Measurements from ENCODE around the gene AKR1A1.
A peak's percentile ranks its signal among the peaks of the same experiment; 100 is the strongest.
"Not testable (repeated sequence)": the region's sequence is repeated elsewhere in the genome, so short reads cannot be mapped to it uniquely, and the experiment has no call there.

The AKR1A1 gene

DNA sequence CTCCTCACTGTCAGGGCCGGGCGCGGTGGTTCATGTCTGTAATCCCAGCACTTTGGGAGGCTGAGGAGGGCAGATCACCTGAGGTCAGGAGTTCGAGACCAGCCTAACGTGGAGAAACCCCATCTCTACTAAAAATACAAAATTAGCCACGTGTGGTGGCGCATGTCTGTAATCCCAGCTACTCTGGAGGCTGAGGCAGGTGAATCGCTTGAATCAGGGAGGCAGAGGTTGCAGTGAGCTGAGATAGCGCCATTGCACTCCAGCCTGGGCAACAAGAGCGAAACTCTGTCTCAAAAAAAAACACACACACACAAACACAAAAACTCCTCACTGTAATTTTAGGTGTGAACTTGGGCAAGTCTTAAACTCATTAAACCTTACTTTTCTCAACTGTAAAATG, 26.7 kb upstream of the AKR1A1 start:
- not testable (repeated sequence) for DNase-seq (ENCODE audit: low read depth)

DNA sequence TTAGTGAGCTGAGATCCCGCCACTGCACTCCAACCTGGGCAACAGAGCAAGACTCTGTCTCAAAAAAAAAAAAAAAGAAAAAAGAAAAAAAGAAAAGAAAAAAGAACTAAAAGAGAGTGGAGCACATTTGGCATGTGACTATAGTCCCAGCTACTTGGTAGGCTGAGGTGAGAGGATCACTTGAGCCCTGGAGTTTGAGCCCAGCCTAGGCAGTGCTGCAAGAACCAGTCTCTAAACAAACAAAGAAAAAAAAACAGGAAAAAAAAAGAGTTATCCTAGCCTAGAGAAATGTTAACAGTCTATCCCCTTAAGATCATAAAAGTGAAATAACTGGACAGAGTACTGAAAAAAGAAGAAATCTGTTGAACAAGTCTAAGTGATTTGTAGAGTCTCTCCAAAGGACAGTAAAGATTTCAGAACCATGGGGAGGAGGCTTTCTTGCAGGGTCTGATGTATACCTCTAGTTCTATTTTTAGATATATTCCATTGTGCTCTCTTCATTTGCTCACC, 24.4 kb upstream of the AKR1A1 start:
- no peak for DNase-seq (ENCODE audit: low read depth)

DNA sequence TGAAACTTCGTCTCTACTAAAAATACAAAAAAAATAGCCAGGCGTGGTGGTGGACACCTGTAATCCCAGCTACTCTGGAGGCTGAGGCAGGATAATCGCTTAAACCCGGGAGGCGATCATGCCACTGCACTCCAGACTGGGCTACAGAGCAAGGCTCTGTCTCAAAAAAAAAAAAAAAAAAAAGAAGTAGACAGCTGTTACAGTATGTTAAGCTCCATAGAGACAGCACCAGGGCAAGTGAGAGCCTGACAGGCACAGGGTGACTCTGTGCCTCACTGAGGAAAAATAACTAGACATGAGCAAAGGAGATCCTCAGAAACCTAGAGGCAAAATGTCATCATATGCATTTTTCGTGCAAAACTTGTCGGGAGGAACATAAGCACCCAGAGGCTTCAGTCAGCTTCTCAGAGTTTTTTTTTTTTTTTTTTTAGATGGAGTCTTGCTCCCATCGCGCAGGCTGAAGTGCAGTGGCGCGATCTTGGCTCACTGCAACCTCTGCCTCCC, 19.9 kb upstream of the AKR1A1 start:
- DNase-seq (ENCODE audit: low read depth) = no peak

DNA sequence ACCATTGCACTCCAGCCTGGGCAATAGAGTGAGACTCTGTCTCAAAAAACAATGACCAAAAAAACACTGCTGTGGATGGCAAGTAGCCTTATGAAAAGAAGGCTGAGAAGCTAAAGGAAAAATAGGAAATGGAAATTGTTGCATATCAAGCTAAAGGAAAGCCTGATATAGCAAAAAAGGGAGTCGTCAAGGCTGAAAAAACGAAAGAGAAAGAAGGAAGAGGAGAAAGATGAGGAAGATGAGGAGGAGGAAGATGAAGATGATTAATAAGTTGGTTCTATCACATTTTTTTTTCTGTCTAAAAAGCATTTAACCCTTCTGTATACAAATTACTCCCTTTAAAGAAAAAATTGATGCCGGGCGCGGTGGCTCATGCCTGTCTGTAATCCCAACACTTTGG, 18.8 kb upstream of the AKR1A1 start:
- no peak for DNase-seq (ENCODE audit: low read depth)

DNA sequence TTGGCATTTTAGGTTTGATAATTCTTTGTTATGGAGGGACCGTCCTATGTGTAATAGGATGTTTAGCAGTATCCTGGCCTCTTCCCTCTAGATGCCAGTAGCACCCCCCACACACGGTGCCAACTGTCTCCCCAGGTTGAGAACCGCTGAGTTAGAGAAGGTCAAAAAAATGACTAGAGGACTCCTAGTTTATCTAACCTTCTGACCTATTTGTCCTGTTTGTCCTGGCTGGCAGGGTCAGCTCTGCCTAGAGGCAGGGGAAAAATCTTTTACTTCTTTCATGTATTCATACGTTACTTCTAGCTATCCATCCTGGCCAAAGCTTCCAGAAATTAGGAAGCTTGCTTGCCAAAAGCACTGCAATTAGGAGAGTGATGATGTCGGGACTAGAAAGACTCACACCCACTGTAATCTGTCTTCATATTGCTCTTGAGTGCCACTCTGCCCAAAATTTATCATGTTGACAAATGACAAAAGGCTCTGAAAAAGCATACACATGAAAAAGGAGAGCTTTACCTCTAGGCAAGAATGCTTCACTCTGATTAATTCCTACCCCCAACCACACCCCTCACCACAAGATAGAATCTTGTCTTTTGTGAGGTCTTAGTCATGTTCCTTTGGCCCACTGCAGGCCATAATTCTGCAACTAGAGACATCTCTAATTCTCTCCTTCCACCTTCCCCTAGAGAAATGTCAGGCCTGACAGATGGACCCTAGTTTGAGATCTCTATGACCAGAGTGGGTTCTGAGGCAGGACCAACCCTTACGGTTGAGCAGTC, 14.4 kb upstream of the AKR1A1 start:
- DNase-seq (ENCODE audit: low read depth) = peak; percentile 26

DNA sequence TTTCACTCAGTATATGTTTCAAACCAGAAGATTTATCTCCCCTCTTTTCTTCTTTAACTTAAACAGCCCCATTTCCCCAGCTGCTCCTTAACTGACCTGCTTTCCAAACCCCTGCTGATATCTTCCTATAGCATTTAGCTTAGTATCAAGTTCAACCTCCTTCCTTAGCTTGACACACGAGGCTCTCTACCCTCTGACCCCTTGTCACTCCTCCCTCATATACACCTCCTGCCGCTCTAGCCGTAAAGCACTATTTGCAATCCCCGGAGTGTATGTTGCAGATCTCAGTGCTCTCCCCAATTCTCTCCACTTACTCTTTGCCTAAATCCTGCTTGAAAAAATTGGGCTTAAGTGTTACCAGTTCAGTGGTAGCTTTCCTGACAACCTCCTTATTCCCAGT, 13.7 kb upstream of the AKR1A1 start:
- DNase-seq (ENCODE audit: low read depth) = no peak

DNA sequence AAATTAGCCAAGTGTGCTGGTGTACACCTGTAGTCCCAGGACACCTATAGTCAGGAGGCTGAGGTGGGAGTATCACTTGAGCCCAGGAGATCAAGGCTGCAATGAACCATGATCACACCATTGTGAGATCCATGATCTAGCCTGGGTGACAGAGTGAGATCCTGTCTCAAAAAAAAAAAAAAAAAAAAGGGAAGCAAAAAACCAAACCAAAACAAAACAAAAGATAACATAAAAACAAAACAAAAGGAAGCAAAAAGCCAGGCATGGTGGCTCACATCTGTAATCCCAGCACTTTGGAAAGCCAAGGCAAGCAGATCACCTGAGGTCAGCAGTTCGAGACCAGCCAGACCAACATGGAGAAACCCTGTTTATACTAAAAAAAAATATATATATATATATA, 9.4 kb upstream of the AKR1A1 start:
- DNase-seq (ENCODE audit: low read depth) = no peak

DNA sequence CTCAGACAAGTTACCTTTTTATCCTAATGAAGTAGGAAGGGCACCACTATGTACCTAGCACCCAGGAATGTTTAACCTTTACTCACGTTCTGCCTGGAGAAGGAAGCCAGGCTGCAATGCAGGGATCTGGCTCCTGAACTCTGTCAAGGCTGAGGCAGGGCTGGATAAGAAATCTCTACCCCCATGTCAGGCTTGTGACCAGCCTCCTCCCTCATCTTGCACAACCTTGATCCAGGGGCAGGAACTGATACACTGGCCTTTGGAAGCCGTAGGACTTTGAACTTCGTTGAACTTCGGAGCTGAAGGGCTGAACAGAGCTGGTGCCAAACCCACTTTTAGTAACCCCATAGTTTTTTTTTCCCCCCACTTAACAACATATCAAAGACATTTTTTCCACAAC, 8.0 kb upstream of the AKR1A1 start:
- peak; percentile 65 for DNase-seq (ENCODE audit: low read depth)

DNA sequence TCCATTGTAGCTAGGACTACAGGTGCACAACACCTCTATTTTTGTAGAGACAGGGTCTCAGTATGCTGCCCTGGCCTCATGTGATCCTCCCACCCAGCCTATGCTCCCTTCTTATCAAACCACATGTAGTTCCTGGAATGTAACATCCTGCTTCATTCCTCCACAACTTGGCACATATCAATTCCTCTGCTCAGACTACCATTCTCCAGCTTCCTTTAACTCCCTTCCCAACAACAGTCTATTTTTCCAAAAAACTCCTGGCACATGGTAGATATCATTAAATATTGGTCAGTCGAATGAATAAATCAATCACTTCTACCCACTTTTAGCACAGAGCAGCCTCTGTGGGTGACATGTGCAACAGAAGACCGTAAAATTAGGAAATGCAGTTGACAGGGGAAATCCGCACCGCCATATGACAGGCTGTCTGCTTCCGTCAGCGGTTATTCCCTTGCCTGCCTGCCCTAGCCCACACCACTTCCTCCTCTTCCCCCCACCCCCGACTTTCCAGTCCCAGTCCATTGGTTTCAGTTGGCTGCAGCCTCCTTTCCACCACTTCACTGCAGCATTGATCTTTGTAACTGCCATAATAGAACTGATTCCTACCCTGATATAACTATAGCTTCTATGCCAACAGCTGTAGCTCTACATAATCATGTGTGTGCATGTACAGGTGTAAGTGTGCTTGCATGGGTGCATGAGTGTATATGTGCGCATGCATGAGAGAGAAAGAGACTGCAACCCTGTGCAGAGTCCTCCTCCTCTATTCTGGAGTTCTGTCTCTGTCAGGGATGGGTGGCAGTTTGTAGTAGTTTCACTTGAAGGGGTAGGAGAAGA, 6.8 kb upstream of the AKR1A1 start:
- DNase-seq (ENCODE audit: low read depth) = peak; percentile 54

DNA sequence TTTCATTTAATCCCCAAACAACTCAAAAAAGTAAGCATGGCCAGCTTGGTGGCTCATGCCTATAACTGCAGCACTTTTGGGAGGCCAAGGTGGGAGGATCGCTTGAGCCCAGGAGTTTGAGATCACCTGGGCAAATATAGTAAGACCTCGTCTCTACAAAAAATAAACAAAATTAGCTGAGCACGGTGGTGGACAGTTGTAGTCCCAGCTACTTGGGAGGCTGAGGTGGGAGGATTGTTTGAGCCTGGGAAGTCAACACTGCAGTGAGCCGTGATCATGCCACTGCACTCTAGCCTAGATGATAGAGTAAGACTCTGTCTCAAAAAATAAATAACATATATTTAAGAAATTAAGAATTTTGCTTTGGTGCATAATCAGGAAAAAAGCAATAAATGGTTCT, 6.1 kb upstream of the AKR1A1 start:
- no peak for DNase-seq (ENCODE audit: low read depth)

DNA sequence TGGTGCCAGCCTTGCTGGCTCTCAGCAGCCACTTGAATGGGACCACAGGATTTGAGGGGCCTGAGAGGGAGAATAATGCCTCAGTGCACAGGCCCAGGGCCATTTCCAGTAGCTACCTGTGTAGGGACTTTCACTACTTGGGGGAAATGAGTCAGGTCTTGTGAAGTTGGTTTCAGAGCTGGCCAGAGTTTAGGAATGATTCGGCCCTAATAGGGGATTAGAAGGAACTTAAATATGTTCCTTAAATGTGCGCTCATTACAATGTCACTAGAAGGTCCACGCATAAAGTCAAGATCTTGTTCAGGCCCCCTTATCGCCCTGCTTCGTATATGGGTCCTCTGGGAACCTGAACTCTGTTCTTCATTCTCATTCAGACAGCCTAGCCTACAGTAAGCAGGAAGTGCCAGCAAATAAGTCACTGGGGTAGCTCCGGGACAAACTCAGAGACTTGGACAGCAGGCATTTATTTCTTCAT, 5.6 kb upstream of the AKR1A1 start:
- DNase-seq (ENCODE audit: low read depth) = no peak

DNA sequence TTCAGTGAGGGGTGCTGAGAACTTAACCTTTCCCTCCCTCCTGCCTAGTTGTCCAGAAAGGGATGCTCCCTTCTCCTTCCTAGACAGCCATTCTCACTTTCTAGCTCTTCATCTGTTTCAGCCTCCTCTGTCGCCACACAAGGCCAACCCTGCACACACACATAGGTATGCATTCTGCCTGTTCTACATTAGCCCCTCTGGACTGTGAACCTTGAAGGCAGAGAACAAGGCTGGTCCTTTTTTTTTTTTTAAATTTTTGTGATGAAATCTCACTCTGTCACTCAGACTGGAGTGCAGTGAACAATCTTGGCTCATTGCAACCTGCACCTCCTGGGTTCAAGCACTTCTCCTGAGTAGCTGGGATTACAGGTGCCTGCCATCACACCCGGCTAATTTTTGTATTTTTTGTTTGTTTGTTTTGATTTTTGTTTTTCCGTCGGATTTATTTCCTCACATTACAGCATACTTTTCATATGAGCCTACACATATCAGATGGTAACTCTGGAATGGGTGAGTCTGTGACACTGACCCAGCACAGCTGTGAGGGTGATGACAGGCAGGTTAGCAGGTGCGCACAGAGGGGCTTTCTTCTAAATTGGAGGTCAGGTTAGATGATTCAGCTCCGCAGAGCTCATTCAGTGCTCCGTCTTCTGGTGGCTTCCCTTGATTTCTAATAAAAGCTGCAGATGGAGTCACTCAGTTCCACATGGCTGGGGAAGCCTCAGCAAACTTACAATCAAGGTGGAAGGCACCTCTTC, 4.9 kb upstream of the AKR1A1 start:
- no peak for DNase-seq (ENCODE audit: low read depth)

DNA sequence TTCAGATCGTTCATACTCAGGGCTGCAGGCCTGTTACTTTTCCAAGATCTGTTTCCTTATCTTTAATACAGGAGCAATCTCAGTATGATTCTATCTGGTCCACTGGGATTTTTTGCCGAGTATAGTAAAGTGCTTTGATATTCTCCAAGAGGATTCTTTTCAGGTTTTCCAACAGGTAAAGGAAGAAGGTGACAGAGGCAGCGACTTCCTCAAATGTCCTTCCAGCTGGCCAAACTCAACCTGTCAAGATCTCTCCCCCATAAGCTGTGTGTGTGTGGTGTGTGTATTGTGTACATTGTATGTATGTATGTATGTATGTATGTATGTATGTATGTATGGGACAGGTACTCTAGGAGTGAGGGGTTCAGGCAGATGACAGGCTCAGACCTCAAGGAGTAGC, 1.1 kb downstream of the AKR1A1 start:
- DNase-seq (ENCODE audit: low read depth) = no peak

DNA sequence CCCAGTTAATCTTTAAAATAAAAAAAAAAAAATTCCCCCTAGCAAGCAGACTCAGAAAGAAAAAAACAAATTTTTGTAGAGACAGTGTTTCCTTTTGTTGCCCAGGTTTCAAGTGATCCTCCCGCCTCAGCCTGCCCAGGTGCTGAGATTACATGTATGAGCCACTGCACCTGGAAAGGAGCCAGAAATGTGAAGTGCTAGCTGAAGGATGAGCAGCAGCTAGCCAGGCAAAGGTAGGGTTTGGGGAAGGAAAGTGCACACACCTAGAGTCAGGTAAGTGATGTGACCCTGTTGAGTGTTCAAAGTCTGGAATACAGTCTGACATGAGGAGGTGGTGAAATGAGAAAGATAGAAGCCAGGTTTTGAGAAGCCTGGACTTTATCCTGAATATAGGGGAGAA, 1.7 kb downstream of the AKR1A1 start:
- no peak for DNase-seq (ENCODE audit: low read depth)

DNA sequence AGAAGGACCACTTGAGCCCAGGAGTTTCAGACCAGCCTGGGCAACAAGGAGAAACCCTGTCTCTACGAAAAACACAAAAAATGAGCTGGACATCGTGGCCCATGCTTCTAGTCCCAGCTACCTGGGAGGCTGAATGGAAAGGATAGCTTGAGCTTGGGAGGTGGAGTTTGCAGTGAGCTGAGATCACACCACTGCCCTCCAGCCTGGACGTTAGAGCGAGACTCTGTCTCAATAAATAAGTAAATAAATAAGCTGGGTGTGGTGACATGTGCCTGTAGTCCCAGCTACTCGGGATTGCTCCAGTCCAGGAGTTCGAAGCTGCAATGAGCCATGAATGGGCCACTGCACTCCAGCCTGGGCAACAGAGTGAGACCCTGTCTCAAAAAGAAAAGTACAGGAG, 3.6 kb downstream of the AKR1A1 start:
- DNase-seq (ENCODE audit: low read depth) = no peak

DNA sequence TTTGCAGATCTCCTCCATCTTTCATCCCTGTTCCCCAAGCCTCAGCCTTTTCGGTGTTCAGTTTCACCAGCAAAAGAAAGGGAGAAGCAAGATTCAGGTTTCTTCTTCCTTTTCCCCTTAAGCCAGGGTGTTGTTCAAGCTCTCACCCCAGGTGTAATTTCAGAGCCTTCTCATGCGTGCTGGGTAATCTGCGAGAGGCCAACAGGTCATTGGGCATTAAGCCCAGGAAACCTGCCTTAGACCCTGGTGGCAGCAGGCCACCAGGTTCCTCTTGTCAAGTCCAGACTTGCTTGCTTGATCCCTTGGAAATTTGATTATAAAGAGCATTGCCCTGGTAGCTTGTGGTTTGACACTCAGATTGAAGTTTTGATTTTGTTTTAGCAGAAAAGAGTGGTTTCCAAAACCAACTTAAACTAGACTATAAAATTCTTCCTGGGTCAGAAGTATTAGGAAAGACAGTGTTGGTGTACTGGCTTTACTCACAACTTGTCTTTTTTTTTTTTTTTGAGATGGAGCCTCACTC, 6.9 kb downstream of the AKR1A1 start:
- no peak for DNase-seq (ENCODE audit: low read depth)

DNA sequence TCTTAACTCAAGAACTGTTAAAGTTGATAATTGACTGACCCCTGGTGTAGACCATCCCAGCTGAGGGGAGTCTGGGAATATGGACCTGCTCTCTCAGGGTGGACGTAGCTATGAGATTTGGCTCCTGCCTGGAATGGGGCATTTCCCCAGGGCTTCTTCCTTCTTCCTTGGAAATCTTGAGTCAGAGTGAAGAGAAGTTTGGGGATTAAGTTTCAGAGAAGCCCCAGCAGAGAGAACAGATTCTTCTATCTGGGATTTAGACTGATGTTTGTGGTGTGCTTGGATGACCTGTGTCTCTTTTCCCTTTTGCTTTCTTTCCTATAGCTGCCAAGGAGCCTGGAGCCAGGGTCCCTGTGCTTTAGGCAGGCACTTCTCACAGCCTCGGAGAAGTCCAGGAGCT, 13.2 kb downstream of the AKR1A1 start:
- no peak for DNase-seq (ENCODE audit: low read depth)

DNA sequence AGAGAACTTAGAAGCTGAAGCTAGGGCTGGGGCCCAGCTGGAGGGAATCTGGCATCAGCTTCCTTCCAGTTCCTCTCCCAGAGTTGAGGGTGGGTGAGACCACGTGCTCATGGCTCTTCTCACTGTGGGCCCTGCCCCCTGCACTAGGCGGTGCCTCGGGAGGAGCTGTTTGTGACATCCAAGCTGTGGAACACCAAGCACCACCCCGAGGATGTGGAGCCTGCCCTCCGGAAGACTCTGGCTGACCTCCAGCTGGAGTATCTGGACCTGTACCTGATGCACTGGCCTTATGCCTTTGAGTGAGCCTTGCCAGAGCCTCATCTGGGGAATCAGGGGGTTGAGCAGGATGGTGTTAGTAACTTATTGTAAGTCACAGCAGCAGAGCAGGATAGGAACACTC, 16.1 kb downstream of the AKR1A1 start:
- peak; percentile 36 for DNase-seq (ENCODE audit: low read depth)

DNA sequence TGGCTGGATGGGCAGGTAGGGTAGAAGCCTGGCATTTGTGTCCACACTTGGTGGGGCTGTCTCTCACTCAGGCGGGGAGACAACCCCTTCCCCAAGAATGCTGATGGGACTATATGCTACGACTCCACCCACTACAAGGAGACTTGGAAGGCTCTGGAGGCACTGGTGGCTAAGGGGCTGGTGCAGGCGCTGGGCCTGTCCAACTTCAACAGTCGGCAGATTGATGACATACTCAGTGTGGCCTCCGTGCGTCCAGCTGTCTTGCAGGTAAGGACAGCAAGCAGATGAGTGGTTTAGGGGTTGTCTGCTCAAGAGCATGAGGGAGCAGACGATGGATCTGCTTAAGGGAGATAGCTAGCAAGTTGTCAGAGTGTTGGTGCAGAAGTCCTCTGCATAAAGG, 17.3 kb downstream of the AKR1A1 start:
- DNase-seq (ENCODE audit: low read depth) = no peak

DNA sequence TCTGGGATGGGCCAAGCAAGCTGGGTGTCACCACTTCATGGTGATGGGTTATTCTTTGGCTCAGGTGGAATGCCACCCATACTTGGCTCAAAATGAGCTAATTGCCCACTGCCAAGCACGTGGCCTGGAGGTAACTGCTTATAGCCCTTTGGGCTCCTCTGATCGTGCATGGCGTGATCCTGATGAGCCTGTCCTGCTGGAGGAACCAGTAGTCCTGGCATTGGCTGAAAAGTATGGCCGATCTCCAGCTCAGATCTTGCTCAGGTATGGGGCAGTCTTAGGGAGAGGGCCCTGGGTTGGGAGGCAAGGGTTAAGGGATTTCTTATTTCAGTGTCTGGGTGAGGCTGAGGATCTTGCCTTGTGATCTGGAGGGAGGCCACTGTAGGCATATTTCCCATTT, 17.8 kb downstream of the AKR1A1 start:
- no peak for DNase-seq (ENCODE audit: low read depth)

DNA sequence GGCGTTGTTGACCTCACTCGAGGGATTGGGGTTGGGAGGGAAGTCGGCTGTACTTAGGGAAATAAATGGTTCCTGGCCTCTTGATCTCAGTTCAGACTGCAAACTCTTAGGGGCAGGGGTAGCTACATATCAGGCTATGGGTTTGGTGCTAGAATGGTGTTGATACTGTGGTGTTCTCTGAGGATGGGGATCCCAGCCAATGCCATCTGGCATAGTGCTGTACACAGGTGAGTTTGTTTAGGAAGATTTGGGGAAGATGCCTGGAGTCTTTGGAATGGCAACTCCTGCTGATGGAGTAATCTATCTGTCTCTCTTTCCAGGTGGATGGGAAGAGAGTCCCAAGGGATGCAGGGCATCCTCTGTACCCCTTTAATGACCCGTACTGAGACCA, 18.9 kb downstream of the AKR1A1 start:
- DNase-seq (ENCODE audit: low read depth) = no peak

DNA sequence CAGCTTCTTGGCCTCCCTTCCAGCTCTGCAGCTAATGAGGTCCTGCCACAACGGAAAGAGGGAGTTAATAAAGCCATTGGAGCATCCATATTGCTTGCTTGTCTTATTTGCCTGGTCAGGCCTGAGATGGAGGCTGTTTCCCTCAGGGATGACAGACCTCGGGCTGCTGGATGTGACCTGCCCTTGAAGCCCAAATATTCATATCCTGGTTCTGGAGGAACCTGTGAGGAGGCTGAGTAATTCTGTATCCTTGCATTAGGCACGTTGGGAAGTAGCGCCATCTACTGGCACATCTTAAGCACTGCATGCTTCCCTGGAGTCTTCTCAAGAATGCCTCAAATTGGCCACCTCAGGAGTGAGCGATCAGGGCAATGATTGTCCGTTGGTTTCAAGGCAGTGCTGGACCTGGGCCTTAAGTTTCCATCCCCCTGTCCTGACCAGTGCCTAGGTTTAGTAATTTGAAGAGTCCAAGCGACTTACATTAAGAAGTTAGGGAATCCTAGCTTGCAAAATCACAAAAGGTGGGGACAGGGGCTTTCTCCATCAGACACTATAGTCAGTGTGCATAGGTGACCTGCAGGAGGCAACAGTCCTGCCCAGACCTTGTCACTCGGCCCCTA, 19.4 kb downstream of the AKR1A1 start:
- peak; percentile 69 for DNase-seq (ENCODE audit: low read depth)
